Left ventricle myocardium inferior (tissue), 1 donor: ENCODE data around the gene CEP57. TPM values are rescaled to one million over a fixed set of nuclear protein-coding genes. Genes with fewer than 3 reads are reported as not detected.

Experiments used
- DNase-seq: peaks from one replicate; pipeline ENCODE4 v3.0.0-alpha.2; 2020
- H3K27ac ChIP-seq: fragments of 200-600 bp; replicated peaks from 2 replicates; pipeline ENCODE4 v1.8.0; 2021
- H3K27me3 ChIP-seq: fragments of 200-600 bp; 2 replicates; pipeline ENCODE4 v1.8.0; 2021; ENCODE audit warnings: low read depth
- H3K36me3 ChIP-seq: fragments of 200-600 bp; 2 replicates; pipeline ENCODE4 v1.8.0; 2021
- H3K4me1 ChIP-seq: fragments of 200-600 bp; 2 replicates; pipeline ENCODE4 v1.8.0; 2021
- H3K4me3 ChIP-seq: fragments of 200-600 bp; 2 replicates; pipeline ENCODE4 v1.8.0; 2021; ENCODE audit warnings: mild to moderate bottlenecking, moderate library complexity
- H3K9me3 ChIP-seq: fragments of 200-600 bp; replicated peaks from 2 replicates; pipeline ENCODE4 v1.8.0; 2021
- CTCF ChIP-seq: fragments of 200-600 bp; IDR thresholded peaks from 2 replicates; pipeline ENCODE4 v1.8.0; 2021; ENCODE audit warnings: antibody characterized with exemption, mild to moderate bottlenecking, borderline replicate concordance
- intact Hi-C: fragments of 100-400 bp; cut with micrococcal nuclease; formaldehyde crosslinking; loops from one replicate; pipeline ENCODE4 v1.11.0; 2022
- total RNA-seq: library from RNA; stranded (reverse); fragmentation: NEBNext Ultra II Directional; extraction: Animal tissue kit (Norgen Biotek cat#: 25700); gene quantifications from one replicate; pipeline ENCODE4 v1.2.1, GENCODE V29; 2021
- donor health status: DM: no; HTN: yes; CAD: no; lungs with severe emphysema.

CEP57 gene
- total RNA-seq, 1 donor from 2014 or later: 22.2 TPM

GRCh38 chr11:95795627-95796295 lies 5.5 kb downstream of the CEP57 start:
- TF ChIP-seq CTCF: no peak
- Histone ChIP-seq H3K4me1 (peaks cover 22% of the 10 kb centered on the region), H3K9me3 (no peaks in the 10 kb centered on the region), H3K27me3 (no peaks in the 10 kb centered on the region), H3K4me3 (no peak overlapping the region), H3K27ac (no peak overlapping the region), H3K36me3 (peaks cover 16% of the 10 kb centered on the region)
- no peak for DNase-seq
- intact Hi-C loops: no loop called here

GRCh38 chr11:95796501-95796900 lies 6.2 kb downstream of the CEP57 start:
- peaks cover 16% of the 10 kb centered on the region for H3K36me3 ChIP-seq
- TF ChIP-seq CTCF: no peak
- H3K9me3 ChIP-seq: no peaks in the 10 kb centered on the region
- H3K4me3 ChIP-seq: no peak overlapping the region
- no peak overlapping the region for H3K27ac ChIP-seq
- H3K4me1 ChIP-seq: peaks cover 15% of the 10 kb centered on the region
- no peak for DNase-seq
- no peaks in the 10 kb centered on the region for H3K27me3 ChIP-seq
- intact Hi-C loops: no loop called here

GRCh38 chr11:95799546-95799945 lies 9.2 kb downstream of the CEP57 start:
- no peaks in the 10 kb centered on the region for H3K9me3 ChIP-seq
- H3K27ac ChIP-seq: no peak overlapping the region
- TF ChIP-seq CTCF: no peak
- no peak overlapping the region for H3K4me3 ChIP-seq
- intact Hi-C loops: no loop called here
- H3K36me3 ChIP-seq: peaks cover 30% of the 10 kb centered on the region
- no peaks in the 10 kb centered on the region for H3K4me1 ChIP-seq
- DNase-seq: no peak
- no peaks in the 10 kb centered on the region for H3K27me3 ChIP-seq

GRCh38 chr11:95800438-95800837 lies 10.1 kb downstream of the CEP57 start:
- H3K36me3 ChIP-seq: peaks cover 30% of the 10 kb centered on the region
- intact Hi-C loops: no loop called here
- TF ChIP-seq CTCF: no peak

GRCh38 chr11:95802806-95803205 lies 12.5 kb downstream of the CEP57 start:
- TF ChIP-seq CTCF: no peak
- H3K4me1 ChIP-seq: peaks cover 6% of the 10 kb centered on the region
- peaks cover 41% of the 10 kb centered on the region for H3K36me3 ChIP-seq
- no peaks in the 10 kb centered on the region for H3K9me3 ChIP-seq
- DNase-seq: no peak
- no peaks in the 10 kb centered on the region for H3K27me3 ChIP-seq
- intact Hi-C loops: no loop called here
- H3K4me3 ChIP-seq: no peak overlapping the region
- H3K27ac ChIP-seq: no peak overlapping the region

More at GRCh38 chr11:95800438-95800837, 10.1 kb downstream of the CEP57 start:
- Histone ChIP-seq H3K27me3 (no peaks in the 10 kb centered on the region), H3K9me3 (no peaks in the 10 kb centered on the region), H3K27ac (no peak overlapping the region), H3K4me1 (no peaks in the 10 kb centered on the region), H3K4me3 (no peak overlapping the region)
- no peak for DNase-seq
